ENCODE measurements around the gene EBP. TPM values are rescaled to one million over a fixed set of nuclear protein-coding genes. Genes with fewer than 3 reads are reported as not detected.
A peak's percentile ranks its signal among the peaks of the same experiment; 100 is the strongest.

EBP gene
- total RNA-seq, 1 donor from 2014 or later, result 39.1 TPM

GRCh38 chrX:48575642-48576041 lies 54.0 kb downstream of the EBP start:
- Mint-ChIP-seq H3K4me3 (ENCODE audit: unreplicated experiment) (peak overlapping the region; percentile 98), H3K27me3 (ENCODE audit: low read depth) (no peaks in the 10 kb centered on the region), H3K9me3 (ENCODE audit: low read depth) (peaks cover 4% of the 10 kb centered on the region), H3K4me1 (ENCODE audit: low read depth) (peaks cover 29% of the 10 kb centered on the region), H3K27ac (ENCODE audit: unreplicated experiment) (peak overlapping the region; percentile 82), H3K36me3 (ENCODE audit: low read depth) (peaks cover 20% of the 10 kb centered on the region)
- DNase-seq (ENCODE audit: low spot score), result no peak
- TF ChIP-seq, protein P1, sequence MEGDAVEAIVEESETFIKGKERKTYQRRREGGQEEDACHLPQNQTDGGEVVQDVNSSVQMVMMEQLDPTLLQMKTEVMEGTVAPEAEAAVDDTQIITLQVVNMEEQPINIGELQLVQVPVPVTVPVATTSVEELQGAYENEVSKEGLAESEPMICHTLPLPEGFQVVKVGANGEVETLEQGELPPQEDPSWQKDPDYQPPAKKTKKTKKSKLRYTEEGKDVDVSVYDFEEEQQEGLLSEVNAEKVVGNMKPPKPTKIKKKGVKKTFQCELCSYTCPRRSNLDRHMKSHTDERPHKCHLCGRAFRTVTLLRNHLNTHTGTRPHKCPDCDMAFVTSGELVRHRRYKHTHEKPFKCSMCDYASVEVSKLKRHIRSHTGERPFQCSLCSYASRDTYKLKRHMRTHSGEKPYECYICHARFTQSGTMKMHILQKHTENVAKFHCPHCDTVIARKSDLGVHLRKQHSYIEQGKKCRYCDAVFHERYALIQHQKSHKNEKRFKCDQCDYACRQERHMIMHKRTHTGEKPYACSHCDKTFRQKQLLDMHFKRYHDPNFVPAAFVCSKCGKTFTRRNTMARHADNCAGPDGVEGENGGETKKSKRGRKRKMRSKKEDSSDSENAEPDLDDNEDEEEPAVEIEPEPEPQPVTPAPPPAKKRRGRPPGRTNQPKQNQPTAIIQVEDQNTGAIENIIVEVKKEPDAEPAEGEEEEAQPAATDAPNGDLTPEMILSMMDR (IDR thresholded peaks at IDR 0.05), result no peak

DNA sequence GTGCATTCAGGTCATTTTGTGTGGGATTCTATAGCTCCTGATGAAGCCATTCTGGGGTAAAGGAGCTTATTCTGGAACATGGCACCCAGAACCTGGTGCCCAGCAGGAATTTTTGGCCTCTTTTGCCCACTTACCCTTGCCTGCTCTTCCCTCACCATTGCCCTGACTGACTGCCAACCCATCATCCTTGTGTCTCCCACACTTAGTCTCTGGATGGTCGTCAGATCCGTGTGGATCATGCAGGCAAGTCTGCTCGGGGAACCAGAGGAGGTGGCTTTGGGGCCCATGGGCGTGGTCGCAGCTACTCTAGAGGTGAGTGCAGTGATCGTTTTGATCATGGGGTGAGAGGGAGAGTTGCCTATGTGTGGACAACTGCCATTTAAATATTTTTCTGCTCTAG lies 54.5 kb downstream of the EBP start:
- peaks cover 29% of the 10 kb centered on the region for H3K4me1 Mint-ChIP-seq (ENCODE audit: low read depth)
- H3K27ac Mint-ChIP-seq (ENCODE audit: unreplicated experiment), result peak overlapping the region; percentile 68
- H3K9me3 Mint-ChIP-seq (ENCODE audit: low read depth), result peaks cover 4% of the 10 kb centered on the region
- H3K27me3 Mint-ChIP-seq (ENCODE audit: low read depth), result no peaks in the 10 kb centered on the region
- H3K36me3 Mint-ChIP-seq (ENCODE audit: low read depth), result peaks cover 20% of the 10 kb centered on the region
- TF ChIP-seq, protein P1 (IDR thresholded peaks at IDR 0.05), result no peak
- peak overlapping the region; percentile 98 for H3K4me3 Mint-ChIP-seq (ENCODE audit: unreplicated experiment)
- DNase-seq (ENCODE audit: low spot score), result no peak

Other genes starting within 250 kb of the EBP start
- not detected in 3 replicates for gene SSX3, start 165.1 kb upstream of the EBP start, total RNA-seq
- gene SSX4, start 138.3 kb upstream of the EBP start, total RNA-seq, result not detected in 3 replicates
- gene SSX4B, start 109.8 kb upstream of the EBP start, total RNA-seq, result not detected in 3 replicates
- gene SLC38A5, start 51.5 kb upstream of the EBP start, total RNA-seq, result 2.5 to 2.7 TPM (median 2.6 TPM) in 3 replicates
- 53.3 to 68.0 TPM (median 55.9 TPM) in 3 replicates for gene FTSJ1, start 45.6 kb upstream of the EBP start, total RNA-seq
- 10.8 to 23.1 TPM (median 12.5 TPM) in 3 replicates for gene PORCN, start 12.8 kb upstream of the EBP start, total RNA-seq
- gene TBC1D25, start 17.9 kb downstream of the EBP start, total RNA-seq, result 15.7 to 18.9 TPM (median 18.8 TPM) in 3 replicates
- gene RBM3, start 52.7 kb downstream of the EBP start, total RNA-seq, result 224 to 303 TPM (median 283 TPM) in 3 replicates
- gene WDR13, start 75.7 kb downstream of the EBP start, total RNA-seq, result 87.7 to 92.9 TPM (median 92.3 TPM) in 3 replicates
- gene WAS, start 162.0 kb downstream of the EBP start, total RNA-seq, result 0.24 to 1.3 TPM (median 0.37 TPM) in 3 replicates
- 3.0 to 4.7 TPM (median 3.6 TPM) in 3 replicates for gene SUV39H1, start 174.9 kb downstream of the EBP start, total RNA-seq
- not detected in 3 replicates for gene GLOD5, start 239.9 kb downstream of the EBP start, total RNA-seq